Fibroblast of gingiva (primary cell): ENCODE data around the gene PTPN22.

ENCODE experiments used
- DNase-seq: peaks from one replicate; pipeline ENCODE4 v3.0.0-alpha.2; 2011; ENCODE audit warnings: low read depth

PTPN22 gene

DNA sequence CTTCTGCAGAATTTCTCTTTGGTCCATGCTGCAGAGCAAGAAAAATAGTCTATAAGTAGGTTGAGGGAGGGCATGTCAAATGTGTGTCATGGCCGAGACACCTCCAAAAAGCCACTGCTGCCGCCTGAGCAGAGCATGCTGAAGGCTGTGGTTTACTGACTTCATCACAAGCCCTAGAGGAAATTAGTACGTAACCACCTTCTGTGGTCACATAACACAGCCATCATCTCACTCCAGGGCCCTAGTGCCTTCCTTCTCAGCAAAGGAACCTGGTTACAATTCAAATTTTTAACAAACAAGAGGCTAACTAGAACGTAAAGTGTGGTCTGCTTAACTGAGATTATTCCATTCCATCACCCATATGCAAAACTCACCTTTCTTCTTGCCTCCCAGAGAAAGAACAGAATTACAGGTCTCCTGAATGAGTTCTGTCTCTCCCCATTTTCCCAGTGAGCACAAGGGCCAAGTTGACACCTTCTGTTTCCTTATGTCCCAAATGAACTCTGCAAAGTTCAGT lies at the start of gene PTPN22:
Gene PTPN22, minus strand, starts transcription at position 116 of the 517 bp plus-strand sequence.
- peak; percentile 53 for DNase-seq

DNA sequence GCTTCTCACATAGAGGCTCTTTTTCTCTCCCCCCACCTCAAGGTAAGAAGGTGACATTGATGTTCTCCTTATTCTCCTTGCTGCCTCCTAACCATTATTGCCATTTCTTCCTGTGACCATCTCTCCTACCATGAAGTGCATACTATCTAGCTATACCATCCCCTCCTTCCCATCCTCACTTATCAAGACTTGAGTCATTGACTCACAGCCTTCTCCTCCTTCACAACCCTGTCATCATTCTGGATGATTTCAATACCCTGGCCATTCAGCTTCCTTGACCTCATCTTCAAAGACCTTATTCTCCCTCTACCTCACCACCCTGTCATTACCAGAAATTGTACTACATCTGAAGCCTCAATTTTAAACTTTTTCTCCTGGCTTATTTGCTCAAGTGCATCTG lies 46.7 kb upstream of the PTPN22 start:
- no peak for DNase-seq

DNA sequence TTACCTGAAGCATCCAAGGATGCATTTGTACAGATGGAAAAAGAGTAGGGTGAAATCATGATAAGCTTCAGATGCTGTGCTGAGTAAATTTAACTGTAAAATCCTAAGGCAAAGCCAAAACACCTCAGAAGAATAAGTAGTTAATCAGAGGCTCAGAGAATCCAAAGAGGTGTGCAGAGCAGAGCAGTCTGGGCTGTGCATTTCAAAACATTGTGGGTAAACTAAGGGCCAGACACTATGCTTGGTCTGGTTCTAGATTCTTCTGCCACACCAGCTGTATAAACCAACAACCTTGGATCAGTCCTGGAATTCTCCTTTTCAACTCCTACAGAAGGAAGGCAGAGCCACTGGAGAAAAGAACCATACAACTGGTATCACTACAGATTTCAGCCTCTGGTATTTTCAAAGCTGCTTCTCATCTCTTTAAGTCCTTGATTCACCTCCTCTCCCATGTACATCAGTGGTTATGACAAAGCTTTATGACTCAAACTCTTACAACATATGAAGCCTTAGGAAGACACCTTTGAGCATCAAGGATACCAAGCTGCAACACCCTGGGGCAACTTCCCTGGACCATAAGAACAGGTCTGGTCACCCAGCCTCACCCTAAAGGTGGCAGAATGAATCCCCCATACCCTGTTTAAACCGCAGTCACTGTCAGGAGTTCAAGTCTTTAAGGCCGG lies 46.0 kb upstream of the PTPN22 start:
- DNase-seq: no peak

GRCh38 chr1:113916974-113917373 lies 45.5 kb upstream of the PTPN22 start:
- DNase-seq: no peak

- DNase-seq: no peak
These were observed 42.6 kb upstream of the PTPN22 start for GRCh38 chr1:113913887-113914664.

- no peak for DNase-seq
These were observed 41.8 kb upstream of the PTPN22 start for GRCh38 chr1:113913312-113913668.

DNA sequence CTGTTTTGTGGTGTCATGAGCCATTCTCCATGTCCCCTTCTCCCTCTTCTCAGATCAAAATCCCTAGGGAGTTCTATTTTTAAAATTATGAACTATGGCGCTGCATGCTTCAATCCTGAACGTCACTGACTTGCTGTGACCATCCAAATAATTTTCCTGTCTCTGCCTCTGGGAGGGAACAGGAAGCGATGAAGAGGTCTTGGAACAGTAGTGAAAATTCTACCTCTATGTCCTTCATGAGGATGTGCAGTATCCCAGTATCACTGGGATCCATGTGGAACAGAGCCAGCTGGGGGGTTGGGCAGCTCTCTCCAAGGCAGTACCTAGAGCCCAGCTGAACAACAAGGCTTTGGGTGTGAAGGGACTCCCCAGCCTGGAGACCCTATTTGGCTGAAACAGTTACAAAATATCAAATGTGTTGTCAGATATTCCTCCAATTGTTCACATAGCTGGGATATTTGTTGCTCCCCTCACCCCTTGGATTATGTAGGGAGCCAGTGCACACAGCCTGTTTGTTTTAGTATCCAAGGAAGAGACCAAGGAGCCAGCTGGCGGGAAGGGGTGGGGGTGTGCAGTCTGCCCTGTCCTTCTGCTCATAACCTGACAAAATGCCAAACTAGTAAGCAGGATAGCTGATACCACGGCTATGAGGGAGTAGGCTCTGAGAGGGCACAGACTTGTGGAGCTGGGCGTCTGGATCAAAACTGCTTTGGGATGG lies 41.2 kb upstream of the PTPN22 start:
- peak; percentile 74 for DNase-seq

GRCh38 chr1:113905435-113905861 lies 33.9 kb upstream of the PTPN22 start:
- DNase-seq: no peak

- peak; percentile 100 for DNase-seq
These were observed 33.3 kb upstream of the PTPN22 start, which contains the start of the genes AP4B1 and DCLRE1B for GRCh38 chr1:113904674-113905434. Gene AP4B1 (minus strand): TSS chr1:113904799. CDS start chr1:113904717, 82 bp downstream. Gene DCLRE1B (plus strand): TSS chr1:113905326. CDS start chr1:113905587, 261 bp downstream.

GRCh38 chr1:113904293-113904673 lies 32.8 kb upstream of the PTPN22 start:
- DNase-seq: no peak

GRCh38 chr1:113903501-113904292 lies 32.2 kb upstream of the PTPN22 start:
- DNase-seq: no peak

DNA sequence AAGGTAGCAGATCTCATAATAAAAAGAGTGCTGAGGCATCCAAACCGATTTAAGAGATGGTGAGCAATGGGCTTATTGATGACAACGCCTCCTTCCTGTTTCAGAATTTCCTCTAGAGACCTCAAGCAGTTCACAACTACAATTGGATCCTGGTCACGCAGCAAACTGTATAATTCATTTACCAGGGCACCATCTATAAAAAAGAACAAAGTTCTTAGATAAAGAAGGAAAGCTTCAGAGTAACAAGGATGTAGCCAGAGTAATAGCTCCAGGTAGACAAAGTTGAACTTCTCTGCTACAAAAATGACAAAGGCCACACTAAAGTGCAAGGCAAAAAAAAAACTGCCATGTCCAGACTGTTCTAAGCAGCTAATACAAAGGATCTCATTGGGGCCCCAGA lies 29.7 kb upstream of the PTPN22 start:
- DNase-seq: no peak

DNA sequence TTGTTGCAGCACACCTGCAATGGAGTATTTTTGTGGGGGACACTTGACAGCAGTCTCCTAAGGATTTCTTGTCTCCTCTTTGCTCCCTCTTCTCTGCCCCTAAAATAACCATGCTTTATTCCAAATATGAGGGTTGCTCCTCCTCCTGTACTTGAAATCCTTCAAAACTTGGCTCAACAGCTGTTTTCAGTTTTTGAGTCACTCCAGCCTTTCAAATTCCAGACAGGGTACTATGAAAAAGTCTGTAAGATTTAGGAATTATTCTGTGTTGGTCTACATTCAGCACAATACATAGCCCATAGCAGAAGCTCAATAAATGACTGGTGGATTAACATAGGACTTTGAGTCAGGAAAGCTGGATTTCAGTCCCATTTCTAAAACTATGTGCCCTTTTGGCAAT lies 27.6 kb upstream of the PTPN22 start:
- peak; percentile 36 for DNase-seq

- DNase-seq: no peak
These were observed 26.8 kb upstream of the PTPN22 start for GRCh38 chr1:113898241-113898814.

DNA sequence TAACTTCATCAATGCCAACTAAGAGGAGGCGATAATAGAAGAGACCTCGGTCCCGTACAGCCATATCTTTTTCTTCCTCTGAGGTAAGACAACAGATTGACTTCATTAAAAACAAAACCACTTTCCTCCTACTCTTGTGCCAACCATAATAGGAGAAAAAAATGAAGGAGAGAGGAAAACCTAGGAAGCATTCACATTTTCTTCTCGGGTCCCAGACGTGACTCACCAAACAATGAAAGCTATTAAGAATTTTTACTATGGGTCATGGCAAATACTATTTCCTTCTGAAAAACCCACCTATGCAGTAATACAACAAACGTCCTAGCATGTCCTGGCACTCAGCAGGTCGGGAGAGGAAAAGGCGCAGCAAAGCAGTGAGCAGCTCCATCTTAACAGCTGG lies 24.4 kb upstream of the PTPN22 start:
- no peak for DNase-seq

GRCh38 chr1:113895098-113895497 lies 23.6 kb upstream of the PTPN22 start:
- DNase-seq: no peak

GRCh38 chr1:113893267-113893666 lies 21.8 kb upstream of the PTPN22 start:
- no peak for DNase-seq

DNA sequence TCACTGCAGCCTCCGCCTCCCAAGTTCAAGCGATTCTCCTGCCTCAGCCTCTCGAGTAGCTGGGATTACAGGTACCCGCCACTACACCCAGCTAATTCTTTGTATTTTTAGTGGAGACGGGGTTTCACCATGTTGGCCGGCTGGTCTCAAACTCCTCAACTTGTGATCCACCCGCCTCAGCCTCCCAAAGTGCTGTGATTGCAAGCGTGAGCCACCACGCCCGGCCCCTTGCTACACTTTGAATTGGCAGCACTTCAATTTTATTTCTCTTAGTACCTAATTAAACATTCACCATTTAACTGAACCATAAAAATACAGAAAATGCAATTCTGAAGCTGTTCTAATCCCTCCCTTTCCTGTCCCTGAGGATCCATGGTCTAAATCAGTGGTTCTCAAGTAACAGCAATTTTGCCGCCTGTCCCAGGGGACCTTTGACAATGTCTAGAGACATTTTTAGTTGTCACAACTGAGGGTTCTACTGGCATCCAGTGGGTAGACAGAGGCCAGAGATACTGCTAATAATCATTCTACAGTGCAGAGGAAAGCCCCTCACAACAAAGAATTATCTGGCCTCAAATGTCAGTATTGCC lies 20.2 kb upstream of the PTPN22 start:
- no peak for DNase-seq

DNA sequence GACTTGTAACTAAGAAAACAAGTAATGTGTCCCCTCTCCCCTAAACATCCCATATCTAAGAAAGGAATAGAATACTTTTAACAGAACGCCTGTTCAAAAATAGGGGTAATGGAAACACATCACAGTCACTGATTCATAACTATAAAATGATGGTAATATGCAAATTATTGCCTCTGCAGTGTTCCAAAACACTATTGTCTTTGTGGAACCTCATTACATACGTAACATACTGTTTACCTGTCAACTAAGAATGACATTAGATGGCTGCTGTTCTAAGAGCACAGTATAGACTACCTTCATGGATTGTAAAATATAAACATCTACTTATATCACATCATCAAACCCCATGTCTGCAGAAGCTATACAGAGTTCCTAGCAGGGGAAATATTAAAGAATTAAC lies 19.3 kb upstream of the PTPN22 start:
- DNase-seq: no peak
